ENCODE measurements around the gene THEM4. TPM values are rescaled to one million over a fixed set of nuclear protein-coding genes. Genes with fewer than 3 reads are reported as not detected.
A peak's percentile ranks its signal among the peaks of the same experiment; 100 is the strongest.

THEM4 gene
- total RNA-seq, 1 experiment from 2014 or later: 15.4 TPM

- no peak for DNase-seq
These were observed 33.6 kb upstream of the THEM4 start for GRCh38 chr1:151942882-151943281.

GRCh38 chr1:151940541-151940940, 31.2 kb upstream of the THEM4 start:
- no peak for DNase-seq
- Histone ChIP-seq H3K27me3 (no peaks in the 10 kb centered on the region), H3K36me3 (no peaks in the 10 kb centered on the region), H3K4me1 (no peaks in the 10 kb centered on the region), H3K27ac (no peak overlapping the region), H3K9me3 (replicated peaks) (no peaks in the 10 kb centered on the region; the same call in 1 of the 2 replicates), H3K4me3 (no peak overlapping the region)

More at GRCh38 chr1:151942882-151943281, 33.6 kb upstream of the THEM4 start:
- H3K36me3 ChIP-seq: no peaks in the 10 kb centered on the region
- H3K4me3 ChIP-seq: no peak overlapping the region
- H3K27ac ChIP-seq: no peak overlapping the region
- no peaks in the 10 kb centered on the region; the same call in 1 of the 2 replicates for H3K9me3 ChIP-seq (replicated peaks)
- H3K4me1 ChIP-seq: 0 out of 2 replicates have a peak, but pooled peaks cover 3% of the 10 kb centered on the region
- H3K27me3 ChIP-seq: no peaks in the 10 kb centered on the region

- Histone ChIP-seq H3K4me1 (peaks cover 3% of the 10 kb centered on the region; the same call in 1 of the 2 replicates), H3K4me3 (no peak overlapping the region), H3K36me3 (no peaks in the 10 kb centered on the region), H3K27me3 (no peaks in the 10 kb centered on the region), H3K27ac (no peak overlapping the region), H3K9me3 (replicated peaks) (no peaks in the 10 kb centered on the region; the same call in 1 of the 2 replicates)
- no peak for DNase-seq
These were observed 30.5 kb upstream of the THEM4 start for GRCh38 chr1:151939779-151940178.

- no peak overlapping the region for H3K4me3 ChIP-seq
- no peak for DNase-seq
These were observed 29.8 kb upstream of the THEM4 start for GRCh38 chr1:151939141-151939540.

GRCh38 chr1:151936653-151937052, 27.3 kb upstream of the THEM4 start:
- no peak overlapping the region for H3K4me3 ChIP-seq
- no peak for DNase-seq
- H3K27me3 ChIP-seq: no peaks in the 10 kb centered on the region
- H3K36me3 ChIP-seq: no peaks in the 10 kb centered on the region
- no peak overlapping the region for H3K27ac ChIP-seq
- peaks cover 5% of the 10 kb centered on the region; the same call in 1 of the 2 replicates for H3K4me1 ChIP-seq
- no peaks in the 10 kb centered on the region; the same call in 1 of the 2 replicates for H3K9me3 ChIP-seq (replicated peaks)

More at GRCh38 chr1:151939141-151939540, 29.8 kb upstream of the THEM4 start:
- Histone ChIP-seq H3K27ac (no peak overlapping the region), H3K4me1 (peaks cover 5% of the 10 kb centered on the region; the same call in 1 of the 2 replicates), H3K9me3 (replicated peaks) (no peaks in the 10 kb centered on the region; the same call in 1 of the 2 replicates), H3K36me3 (no peaks in the 10 kb centered on the region), H3K27me3 (no peaks in the 10 kb centered on the region)

- Histone ChIP-seq H3K27ac (no peak overlapping the region), H3K4me1 (peaks cover 5% of the 10 kb centered on the region; the same call in 1 of the 2 replicates), H3K36me3 (no peaks in the 10 kb centered on the region), H3K4me3 (no peak overlapping the region), H3K27me3 (no peaks in the 10 kb centered on the region), H3K9me3 (replicated peaks) (no peaks in the 10 kb centered on the region; the same call in 1 of the 2 replicates)
- no peak for DNase-seq
These were observed 26.7 kb upstream of the THEM4 start for GRCh38 chr1:151935894-151936602.

- no peaks in the 10 kb centered on the region; the same call in 1 of the 2 replicates for H3K9me3 ChIP-seq (replicated peaks)
- DNase-seq: peak; percentile 39 to 48
These were observed 25.8 kb upstream of the THEM4 start for GRCh38 chr1:151935154-151935553.

GRCh38 chr1:151934048-151934493, 24.8 kb upstream of the THEM4 start:
- Histone ChIP-seq H3K9me3 (replicated peaks) (no peaks in the 10 kb centered on the region), H3K27ac (no peak overlapping the region), H3K36me3 (no peaks in the 10 kb centered on the region), H3K4me1 (peaks cover 5% of the 10 kb centered on the region; the same call in 1 of the 2 replicates), H3K27me3 (no peaks in the 10 kb centered on the region), H3K4me3 (no peak overlapping the region)
- DNase-seq: peak; percentile 40 to 76

More at GRCh38 chr1:151935154-151935553, 25.8 kb upstream of the THEM4 start:
- Histone ChIP-seq H3K27me3 (no peaks in the 10 kb centered on the region), H3K27ac (no peak overlapping the region), H3K36me3 (no peaks in the 10 kb centered on the region), H3K4me1 (peaks cover 5% of the 10 kb centered on the region; the same call in 1 of the 2 replicates), H3K4me3 (no peak overlapping the region)

- Histone ChIP-seq H3K4me1 (no peaks in the 10 kb centered on the region), H3K27ac (no peak overlapping the region), H3K4me3 (no peak overlapping the region), H3K27me3 (no peaks in the 10 kb centered on the region; the same call in 1 of the 2 replicates), H3K36me3 (no peaks in the 10 kb centered on the region), H3K9me3 (replicated peaks) (no peaks in the 10 kb centered on the region)
- no peak for DNase-seq
These were observed 15.6 kb upstream of the THEM4 start for GRCh38 chr1:151924691-151925587.

GRCh38 chr1:151923422-151923821, 14.1 kb upstream of the THEM4 start:
- Histone ChIP-seq H3K9me3 (replicated peaks) (no peaks in the 10 kb centered on the region), H3K4me1 (no peaks in the 10 kb centered on the region), H3K27ac (no peak overlapping the region), H3K27me3 (no peaks in the 10 kb centered on the region; the same call in 1 of the 2 replicates), H3K36me3 (no peaks in the 10 kb centered on the region), H3K4me3 (no peak overlapping the region)
- no peak for DNase-seq

GRCh38 chr1:151920149-151920548, 10.8 kb upstream of the THEM4 start:
- H3K36me3 ChIP-seq: no peaks in the 10 kb centered on the region
- H3K9me3 ChIP-seq (replicated peaks): no peaks in the 10 kb centered on the region
- H3K4me1 ChIP-seq: no peaks in the 10 kb centered on the region
- no peak overlapping the region for H3K4me3 ChIP-seq
- H3K27ac ChIP-seq: no peak overlapping the region
- H3K27me3 ChIP-seq: no peaks in the 10 kb centered on the region; the same call in 1 of the 2 replicates
- DNase-seq: no peak

GRCh38 chr1:151918819-151919610, 9.7 kb upstream of the THEM4 start:
- Histone ChIP-seq H3K27ac (no peak overlapping the region), H3K36me3 (no peaks in the 10 kb centered on the region), H3K4me1 (no peaks in the 10 kb centered on the region), H3K27me3 (no peaks in the 10 kb centered on the region; the same call in 1 of the 2 replicates), H3K4me3 (no peak overlapping the region), H3K9me3 (replicated peaks) (no peaks in the 10 kb centered on the region)
- DNase-seq: no peak

GRCh38 chr1:151918156-151918555, 8.8 kb upstream of the THEM4 start:
- DNase-seq: no peak
- no peaks in the 10 kb centered on the region for H3K4me1 ChIP-seq
- no peaks in the 10 kb centered on the region for H3K27me3 ChIP-seq
- no peak overlapping the region for H3K4me3 ChIP-seq
- no peaks in the 10 kb centered on the region for H3K36me3 ChIP-seq
- no peaks in the 10 kb centered on the region for H3K9me3 ChIP-seq (replicated peaks)
- no peak overlapping the region for H3K27ac ChIP-seq

- Histone ChIP-seq H3K27ac (no peak overlapping the region), H3K9me3 (replicated peaks) (no peaks in the 10 kb centered on the region), H3K27me3 (no peaks in the 10 kb centered on the region), H3K4me3 (no peak overlapping the region), H3K36me3 (no peaks in the 10 kb centered on the region), H3K4me1 (no peaks in the 10 kb centered on the region)
- no peak for DNase-seq
These were observed 7.5 kb upstream of the THEM4 start for GRCh38 chr1:151916726-151917370.
